Activated CD8-positive, alpha-beta T cell treated with anti-CD3 and anti-CD28 coated beads for 36 hours (primary cell): ENCODE measurements around the gene ETNK2. TPM values are rescaled to one million over a fixed set of nuclear protein-coding genes. Genes with fewer than 3 reads are reported as not detected.

Experiments
- ATAC-seq: fragments of 200-7000 bp; cut with Tn5 transposase; one replicate; pipeline ENCODE4 v1.10.0; 2021; ENCODE audit warnings: mild to moderate bottlenecking, moderate library complexity
- CTCF ChIA-PET: fragments of 350-600 bp; sonication (Branson Sonifier 250); formaldehyde crosslinking; loops from one replicate; lab custom pipeline; 2021; ENCODE audit warnings: antibody characterized with exemption; lab: Charles Lee
- POLR2A ChIA-PET: fragments of 350-600 bp; sonication (Branson Sonifier 250); formaldehyde crosslinking; loops from one replicate; lab custom pipeline; 2021; ENCODE audit warnings: antibody characterized with exemption; lab: Charles Lee
- DNase-seq: peaks from one replicate; pipeline ENCODE4 v3.0.0-alpha.2; 2020
- H3K27ac Mint-ChIP-seq: one replicate; pipeline ENCODE4 v1.8.0; 2021; ENCODE audit warnings: mild to moderate bottlenecking, mixed read lengths
- H3K27me3 Mint-ChIP-seq: one replicate; pipeline ENCODE4 v1.8.0; 2021; ENCODE audit warnings: mixed read lengths
- H3K36me3 Mint-ChIP-seq: one replicate; pipeline ENCODE4 v1.8.0; 2021; ENCODE audit warnings: low read depth, mixed read lengths
- H3K4me1 Mint-ChIP-seq: one replicate; pipeline ENCODE4 v1.8.0; 2021; ENCODE audit warnings: low read depth, mixed read lengths
- H3K4me3 Mint-ChIP-seq: one replicate; pipeline ENCODE4 v1.8.0; 2021; ENCODE audit warnings: mild to moderate bottlenecking, moderate library complexity, mixed read lengths
- H3K9me3 Mint-ChIP-seq: one replicate; pipeline ENCODE4 v1.8.0; 2021; ENCODE audit warnings: mixed read lengths
- CTCF ChIP-seq: fragments of 200-600 bp; IDR thresholded peaks from one replicate; pipeline ENCODE4 v1.8.0; 2022; ENCODE audit warnings: antibody characterized with exemption, mild to moderate bottlenecking
- intact Hi-C: fragments of 100-400 bp; cut with micrococcal nuclease; formaldehyde crosslinking; loops from one replicate; pipeline ENCODE4 v1.10.0; 2022
- total RNA-seq, 2 experiments: library from RNA; stranded (reverse); gene quantifications; one replicate each; pipeline ENCODE4 v1.2.3, GENCODE V29; 2021

The ETNK2 gene
- total RNA-seq, 2 experiments from 2014 or later: 1.3 to 1.4 TPM

- intact Hi-C loops: no loop called here
- ATAC-seq (no peak), DNase-seq (no peak)
- H3K36me3 Mint-ChIP-seq: no peaks in the 10 kb centered on the region
- H3K4me1 Mint-ChIP-seq: peaks cover 35% of the 10 kb centered on the region
- TF ChIP-seq CTCF: no peak
- CTCF ChIA-PET: no interaction called here
- H3K27ac Mint-ChIP-seq: peak overlapping the region; percentile 85
- H3K9me3 Mint-ChIP-seq: no peaks in the 10 kb centered on the region
- POLR2A ChIA-PET: interaction anchor here (0.6 kb wide), 1 partner anchor 156 kb away, joined by 3 read pairs; no protein-coding TSS in a partner anchor
- no peaks in the 10 kb centered on the region for H3K27me3 Mint-ChIP-seq
- no peak overlapping the region for H3K4me3 Mint-ChIP-seq
These were observed 46.7 kb downstream of the ETNK2 start for GRCh38 chr1:204105131-204105515.

GRCh38 chr1:204104331-204105130, 47.3 kb downstream of the ETNK2 start:
- peaks cover 35% of the 10 kb centered on the region for H3K4me1 Mint-ChIP-seq
- CTCF ChIA-PET: interaction anchor here (1.9 kb wide), 1 partner anchor 25 kb away, joined by 6 read pairs; no protein-coding TSS in a partner anchor
- intact Hi-C loops: no loop called here
- no peak for TF ChIP-seq CTCF
- DNase-seq (peak; percentile 47), ATAC-seq (peak; percentile 64)
- H3K9me3 Mint-ChIP-seq: no peaks in the 10 kb centered on the region
- POLR2A ChIA-PET: interaction anchor here (1.3 kb wide), 1 partner anchor 9 kb away, joined by 3 read pairs; no protein-coding TSS in a partner anchor
- no peak overlapping the region for H3K4me3 Mint-ChIP-seq
- H3K27me3 Mint-ChIP-seq: no peaks in the 10 kb centered on the region
- H3K27ac Mint-ChIP-seq: peak overlapping the region; percentile 85
- no peaks in the 10 kb centered on the region for H3K36me3 Mint-ChIP-seq

- intact Hi-C loops: no loop called here
- Mint-ChIP-seq H3K27ac (peak overlapping the region; percentile 83), H3K4me1 (peaks cover 35% of the 10 kb centered on the region), H3K36me3 (no peaks in the 10 kb centered on the region), H3K27me3 (no peaks in the 10 kb centered on the region), H3K9me3 (no peaks in the 10 kb centered on the region), H3K4me3 (no peak overlapping the region)
- no peak for TF ChIP-seq CTCF
- DNase-seq: no peak
- ChIA-PET CTCF (interaction anchor here (1.9 kb wide), 1 partner anchor 26 kb away, joined by 6 read pairs; no protein-coding TSS in a partner anchor), POLR2A (interaction anchor here (1.3 kb wide), 1 partner anchor 10 kb away, joined by 3 read pairs; no protein-coding TSS in a partner anchor)
- no peak for ATAC-seq
These were observed 48.5 kb downstream of the ETNK2 start for GRCh38 chr1:204103431-204103741.

- CTCF ChIA-PET: interaction anchor here (1.9 kb wide), 1 partner anchor 26 kb away, joined by 6 read pairs; no protein-coding TSS in a partner anchor
- H3K4me3 Mint-ChIP-seq: peak overlapping the region; percentile 26
These were observed 49.0 kb downstream of the ETNK2 start for GRCh38 chr1:204102739-204103430.

More at GRCh38 chr1:204102739-204103430, 49.0 kb downstream of the ETNK2 start:
- no peak for TF ChIP-seq CTCF
- POLR2A ChIA-PET: interaction anchor here (0.9 kb wide), 1 partner anchor 291 kb away, joined by 3 read pairs; no protein-coding TSS in a partner anchor
- Mint-ChIP-seq H3K4me1 (peaks cover 35% of the 10 kb centered on the region), H3K36me3 (no peaks in the 10 kb centered on the region), H3K27ac (peak overlapping the region; percentile 83), H3K9me3 (no peaks in the 10 kb centered on the region), H3K27me3 (no peaks in the 10 kb centered on the region)
- DNase-seq (no peak), ATAC-seq (peak; percentile 19)
- intact Hi-C loops: no loop called here
